H9 (cell line): Measurements from ENCODE around the gene PGLYRP2. TPM values are rescaled to one million over a fixed set of nuclear protein-coding genes. Genes with fewer than 3 reads are reported as not detected.
A peak's percentile ranks its signal among the peaks of the same experiment; 100 is the strongest.

Source experiments
- DNase-seq: peaks from one replicate; pipeline ENCODE4 v3.0.0-alpha.2; 2017
- H2AFZ ChIP-seq: one replicate; pipeline ENCODE4 v1.6.1; 2013; ENCODE audit warnings: mild to moderate bottlenecking, low read length, control low read depth, moderate library complexity
- H2AK5ac ChIP-seq: 2 replicates; pipeline ENCODE4 v1.6.1; 2013; ENCODE audit warnings: low read length, control low read depth, mixed read lengths; ENCODE audit not compliant: insufficient read length
- H2BK120ac ChIP-seq: one replicate; pipeline ENCODE4 v1.6.1; 2013; ENCODE audit warnings: low read depth, mild to moderate bottlenecking, low read length, control low read depth, inconsistent platforms; ENCODE audit not compliant: poor library complexity, severe bottlenecking
- H2BK12ac ChIP-seq: 2 replicates; pipeline ENCODE4 v1.6.1; 2013; ENCODE audit warnings: low read length, control low read depth, mixed read lengths, low read depth; ENCODE audit not compliant: insufficient read length
- H2BK15ac ChIP-seq: 2 replicates; pipeline ENCODE4 v1.6.1; 2013; ENCODE audit warnings: low read depth, low read length, control low read depth
- H2BK20ac ChIP-seq: one replicate; pipeline ENCODE4 v1.6.1; 2013; ENCODE audit warnings: low read depth, mild to moderate bottlenecking, low read length, control low read depth, inconsistent platforms; ENCODE audit not compliant: poor library complexity, severe bottlenecking
- H2BK5ac ChIP-seq: 2 replicates; pipeline ENCODE4 v1.6.1; 2013; ENCODE audit warnings: low read length, control low read depth, mixed read lengths; ENCODE audit not compliant: insufficient read length
- H3K14ac ChIP-seq: 2 replicates; pipeline ENCODE4 v1.6.1; 2013; ENCODE audit warnings: low read length, control low read depth; ENCODE audit not compliant: insufficient read depth
- H3K18ac ChIP-seq: 2 replicates; pipeline ENCODE4 v1.6.1; 2013; ENCODE audit warnings: low read depth, mild to moderate bottlenecking, mixed read lengths, low read length, control low read depth; ENCODE audit not compliant: insufficient read length
- H3K23ac ChIP-seq: 2 replicates; pipeline ENCODE4 v1.6.1; 2013; ENCODE audit warnings: low read length, control low read depth, mixed read lengths, low read depth; ENCODE audit not compliant: insufficient read length
- H3K23me2 ChIP-seq: 2 replicates; pipeline ENCODE4 v1.6.1; 2013; ENCODE audit warnings: low read depth, mild to moderate bottlenecking, mixed read lengths, low read length, control low read depth; ENCODE audit not compliant: insufficient read length, poor library complexity, severe bottlenecking
- H3K27ac ChIP-seq: 2 replicates; pipeline ENCODE4 v1.5.1; 2013; ENCODE audit warnings: low read length, control low read depth, mixed read lengths, low read depth; ENCODE audit not compliant: insufficient read length
- H3K27me3 ChIP-seq: 2 replicates; pipeline ENCODE4 v1.6.1; 2013; ENCODE audit warnings: low read length, control low read depth, inconsistent platforms; ENCODE audit not compliant: insufficient read depth
- H3K4ac ChIP-seq: 2 replicates; pipeline ENCODE4 v1.6.1; 2013; ENCODE audit warnings: low read depth, mild to moderate bottlenecking, control low read depth, inconsistent platforms, low read length, moderate library complexity
- H3K4me1 ChIP-seq: 2 replicates; pipeline ENCODE4 v1.6.1; 2013; ENCODE audit warnings: low read length, control low read depth, inconsistent platforms; ENCODE audit not compliant: insufficient read depth
- H3K4me2 ChIP-seq: 2 replicates; pipeline ENCODE4 v1.6.1; 2013; ENCODE audit warnings: low read length, control low read depth, mixed read lengths; ENCODE audit not compliant: insufficient read length, insufficient read depth
- H3K56ac ChIP-seq: 2 replicates; pipeline ENCODE4 v1.6.1; 2013; ENCODE audit warnings: low read depth, mild to moderate bottlenecking, mixed read lengths, low read length, control low read depth; ENCODE audit not compliant: insufficient read length
- H3K79me1 ChIP-seq: 2 replicates; pipeline ENCODE4 v1.6.1; 2013; ENCODE audit warnings: low read depth, mild to moderate bottlenecking, moderate library complexity, low read length, control low read depth, inconsistent platforms; ENCODE audit not compliant: insufficient read depth, poor library complexity, severe bottlenecking
- H3K79me2 ChIP-seq: 2 replicates; pipeline ENCODE4 v1.6.1; 2013; ENCODE audit warnings: low read length, control low read depth, inconsistent platforms; ENCODE audit not compliant: insufficient read depth
- H3K9ac ChIP-seq: 2 replicates; pipeline ENCODE4 v1.6.1; 2013; ENCODE audit warnings: low read length, control low read depth, mixed read lengths; ENCODE audit not compliant: insufficient read length; ENCODE audit errors: extremely low read depth
- H3K9me3 ChIP-seq: one replicate; pipeline ENCODE4 v1.6.1; 2013; ENCODE audit warnings: low read depth, low read length, inconsistent platforms; ENCODE audit not compliant: control insufficient read depth
- H3T11ph ChIP-seq: one replicate; pipeline ENCODE4 v1.6.1; 2013; ENCODE audit warnings: mild to moderate bottlenecking, low read length, control low read depth, inconsistent platforms
- H4K20me1 ChIP-seq: one replicate; pipeline ENCODE4 v1.6.1; 2013; ENCODE audit not compliant: control insufficient read depth, insufficient read length, insufficient read depth
- H4K5ac ChIP-seq: 2 replicates; pipeline ENCODE4 v1.6.1; 2013; ENCODE audit warnings: low read depth, mild to moderate bottlenecking, mixed read lengths, low read length, control low read depth; ENCODE audit not compliant: insufficient read length
- H4K8ac ChIP-seq: replicated peaks from 2 replicates; pipeline ENCODE4 v1.6.1; 2013; ENCODE audit warnings: low read length, control low read depth, mixed read lengths, low read depth; ENCODE audit not compliant: insufficient read length
- H4K91ac ChIP-seq: 2 replicates; pipeline ENCODE4 v1.6.1; 2013; ENCODE audit warnings: low read depth, mild to moderate bottlenecking, moderate library complexity, mixed read lengths, low read length, control low read depth; ENCODE audit not compliant: insufficient read length
- H3K27ac Mint-ChIP-seq, 3 experiments: 2 replicates in 2 of 3; 3 replicates in 1 of 3; pipeline ENCODE4 v1.8.0; 2020 to 2021; ENCODE audit warnings: mixed read lengths in 3 of 3, mild to moderate bottlenecking in 1 of 3, moderate library complexity in 1 of 3
- H3K27me3 Mint-ChIP-seq: 2 replicates; pipeline ENCODE4 v1.8.0; 2021; ENCODE audit warnings: low read depth, mild to moderate bottlenecking, moderate library complexity, mixed read lengths
- H3K36me3 Mint-ChIP-seq, 3 experiments: 2 replicates in 2 of 3; 3 replicates in 1 of 3; pipeline ENCODE4 v1.8.0; 2020 to 2021; ENCODE audit warnings: low read depth in 3 of 3, mixed read lengths in 3 of 3; ENCODE audit not compliant: insufficient read depth in 1 of 3
- H3K4me1 Mint-ChIP-seq, 2 experiments: 2 replicates each; pipeline ENCODE4 v1.8.0; 2020; ENCODE audit warnings: mixed read lengths in 2 of 2
- H3K4me3 Mint-ChIP-seq, 2 experiments: 2 replicates in 1 of 2; 3 replicates in 1 of 2; pipeline ENCODE4 v1.8.0; 2020 to 2021; ENCODE audit warnings: mild to moderate bottlenecking in 2 of 2, mixed read lengths in 2 of 2, moderate library complexity in 1 of 2
- H3K9me3 Mint-ChIP-seq, 2 experiments: 2 replicates in 1 of 2; 3 replicates in 1 of 2; pipeline ENCODE4 v1.8.0; 2020; ENCODE audit warnings: mild to moderate bottlenecking in 2 of 2, mixed read lengths in 2 of 2, moderate library complexity in 1 of 2
- CTCF ChIP-seq: fragments of 200-600 bp; sonication (generic); conservative IDR thresholded peaks from 3 replicates; pipeline ENCODE4 v1.8.0; 2021; ENCODE audit warnings: antibody characterized with exemption, mild to moderate bottlenecking
- WGBS: extraction: QIAGEN DNeasy Blood & Tissue Kit; methylation state at CpG from one replicate; pipeline ENCODE4 v1.1.7; 2013; ENCODE audit warnings: missing lambda C conversion rate, low lambda C conversion rate, mixed read lengths; ENCODE audit not compliant: insufficient read length; ENCODE audit errors: extremely low coverage; 5-methylcytosine and 5-hydroxymethylcytosine counted together
- long read RNA-seq: library from polyadenylated mRNA; unstranded; transcript quantifications from one replicate; pipeline ENCODE4 v2.0.0, GENCODE V29; 2020
- total RNA-seq: library from RNA; stranded (reverse); gene quantifications from 2 replicates; pipeline ENCODE4 v1.2.1, GENCODE V29; 2021

Gene PGLYRP2
- total RNA-seq: not detected in 2 replicates
- long read RNA-seq: 0 reads

GRCh38 chr19:15479391-15480345 is at the start of gene PGLYRP2:
Gene PGLYRP2 (minus strand): TSS chr19:15479501. CDS start chr19:15479371, 130 bp downstream.
- Histone ChIP-seq H3K23ac (no peak within 1 kb of the TSS), H3K9ac (no peak within 1 kb of the TSS), H3K4me2 (no peak within 1 kb of the TSS), H3K27ac (no peak within 1 kb of the TSS), H3K27me3 (no peaks in the 10 kb centered on the region), H3K56ac (no peak within 1 kb of the TSS), H3T11ph (no peak within 1 kb of the TSS), H3K79me2 (no peaks in the 10 kb centered on the region), H2AFZ (no peak within 1 kb of the TSS), H2AK5ac (no peak within 1 kb of the TSS), H3K14ac (no peak within 1 kb of the TSS), H4K91ac (no peak within 1 kb of the TSS), H2BK5ac (no peak within 1 kb of the TSS), H3K4ac (no peak within 1 kb of the TSS), H4K8ac (no peak within 1 kb of the TSS), H2BK20ac (no peak within 1 kb of the TSS), H2BK12ac (no peak within 1 kb of the TSS), H3K4me1 (no peaks in the 10 kb centered on the region), H4K20me1 (no peaks in the 10 kb centered on the region), H4K5ac (no peak within 1 kb of the TSS), H3K18ac (no peak within 1 kb of the TSS), H2BK15ac (no peak within 1 kb of the TSS), H3K23me2 (no peaks in the 10 kb centered on the region), H3K9me3 (peaks cover 24% of the 10 kb centered on the region), H3K79me1 (no peaks in the 10 kb centered on the region), H2BK120ac (no peak within 1 kb of the TSS)
- DNase-seq: peak; percentile 48
- Mint-ChIP-seq H3K27ac (no peak within 1 kb of the TSS; a peak in 1 of 7 replicates), H3K36me3 (peaks cover 1 to 25% (median 12%) of the 10 kb centered on the region in 3 experiments; a peak in 4 of 7 replicates), H3K9me3 (peaks cover 31 to 87% of the 10 kb centered on the region in 2 experiments), H3K4me3 (no peak within 1 kb of the TSS), H3K4me1 (no peaks in the 10 kb centered on the region), H3K27me3 (peaks cover 4% of the 10 kb centered on the region)
- TF ChIP-seq CTCF: no peak
- no CpG with 5 or more reads among the region's 16 CpGs for WGBS
